Glutamatergic neuron (in vitro differentiated cells): Measurements from ENCODE around the gene NSG1. TPM values are rescaled to one million over a fixed set of nuclear protein-coding genes. Genes with fewer than 3 reads are reported as not detected.

Experiments
- DNase-seq: peaks from one replicate; pipeline ENCODE4 v3.0.0; 2022
- H3K27ac Mint-ChIP-seq: one replicate; pipeline ENCODE4 v1.8.0; 2020; ENCODE audit warnings: mild to moderate bottlenecking, mixed read lengths, inconsistent platforms; ENCODE audit not compliant: unreplicated experiment
- H3K27me3 Mint-ChIP-seq: one replicate; pipeline ENCODE4 v1.8.0; 2020; ENCODE audit warnings: mild to moderate bottlenecking, moderate library complexity, mixed read lengths, inconsistent platforms; ENCODE audit not compliant: unreplicated experiment
- H3K36me3 Mint-ChIP-seq: one replicate; pipeline ENCODE4 v1.8.0; 2020; ENCODE audit warnings: mild to moderate bottlenecking, mixed read lengths, inconsistent platforms; ENCODE audit not compliant: unreplicated experiment
- H3K4me1 Mint-ChIP-seq: one replicate; pipeline ENCODE4 v1.8.0; 2020; ENCODE audit warnings: mild to moderate bottlenecking, low read depth, mixed read lengths, inconsistent platforms; ENCODE audit not compliant: unreplicated experiment
- H3K4me3 Mint-ChIP-seq: one replicate; pipeline ENCODE4 v1.8.0; 2020; ENCODE audit warnings: mild to moderate bottlenecking, mixed read lengths, inconsistent platforms; ENCODE audit not compliant: unreplicated experiment
- H3K9me3 Mint-ChIP-seq: one replicate; pipeline ENCODE4 v1.8.0; 2020; ENCODE audit warnings: mild to moderate bottlenecking, moderate library complexity, mixed read lengths, inconsistent platforms; ENCODE audit not compliant: unreplicated experiment
- total RNA-seq: library from RNA; stranded (reverse); fragmentation: NEBNext Ultra II Directional; extraction: Animal tissue kit (Norgen Biotek cat#: 25700); gene quantifications from one replicate; pipeline ENCODE4 v1.2.1, GENCODE V29; 2021; ENCODE audit not compliant: unreplicated experiment
- TF ChIP-seq, protein P1 (sequence below): fragments of 200-600 bp; sonication (generic); IDR thresholded peaks from one replicate; pipeline ENCODE4 v1.5.0; 2021; ENCODE audit not compliant: partially characterized antibody, unreplicated experiment

NSG1 gene
- total RNA-seq, 1 donor from 2014 or later: 208 TPM

DNA sequence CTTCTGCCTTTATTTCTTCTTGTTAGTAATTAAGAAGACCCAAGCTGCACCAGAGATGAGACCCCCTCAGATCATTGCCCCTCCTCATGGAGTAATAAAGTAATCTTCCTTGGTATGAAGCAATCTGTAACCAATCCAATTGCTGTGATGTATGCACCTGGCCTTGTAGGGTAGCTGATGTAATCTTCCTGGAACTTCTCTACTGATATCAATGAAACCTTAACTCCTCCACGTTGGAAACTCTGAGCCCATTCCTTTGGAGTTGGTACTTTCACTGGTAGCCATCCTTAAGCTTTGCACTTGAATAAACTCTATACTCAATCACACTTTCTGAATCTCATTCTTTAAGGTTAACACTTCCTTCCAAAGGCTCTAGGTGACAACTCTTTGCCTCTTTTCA lies 31.6 kb upstream of the NSG1 start:
- H3K9me3 Mint-ChIP-seq: no peaks in the 10 kb centered on the region
- TF ChIP-seq, protein P1, sequence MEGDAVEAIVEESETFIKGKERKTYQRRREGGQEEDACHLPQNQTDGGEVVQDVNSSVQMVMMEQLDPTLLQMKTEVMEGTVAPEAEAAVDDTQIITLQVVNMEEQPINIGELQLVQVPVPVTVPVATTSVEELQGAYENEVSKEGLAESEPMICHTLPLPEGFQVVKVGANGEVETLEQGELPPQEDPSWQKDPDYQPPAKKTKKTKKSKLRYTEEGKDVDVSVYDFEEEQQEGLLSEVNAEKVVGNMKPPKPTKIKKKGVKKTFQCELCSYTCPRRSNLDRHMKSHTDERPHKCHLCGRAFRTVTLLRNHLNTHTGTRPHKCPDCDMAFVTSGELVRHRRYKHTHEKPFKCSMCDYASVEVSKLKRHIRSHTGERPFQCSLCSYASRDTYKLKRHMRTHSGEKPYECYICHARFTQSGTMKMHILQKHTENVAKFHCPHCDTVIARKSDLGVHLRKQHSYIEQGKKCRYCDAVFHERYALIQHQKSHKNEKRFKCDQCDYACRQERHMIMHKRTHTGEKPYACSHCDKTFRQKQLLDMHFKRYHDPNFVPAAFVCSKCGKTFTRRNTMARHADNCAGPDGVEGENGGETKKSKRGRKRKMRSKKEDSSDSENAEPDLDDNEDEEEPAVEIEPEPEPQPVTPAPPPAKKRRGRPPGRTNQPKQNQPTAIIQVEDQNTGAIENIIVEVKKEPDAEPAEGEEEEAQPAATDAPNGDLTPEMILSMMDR: no peak
- no peaks in the 10 kb centered on the region for H3K36me3 Mint-ChIP-seq
- no peaks in the 10 kb centered on the region for H3K27me3 Mint-ChIP-seq
- DNase-seq: no peak
- H3K4me3 Mint-ChIP-seq: no peak overlapping the region
- no peak overlapping the region for H3K27ac Mint-ChIP-seq
- no peaks in the 10 kb centered on the region for H3K4me1 Mint-ChIP-seq

DNA sequence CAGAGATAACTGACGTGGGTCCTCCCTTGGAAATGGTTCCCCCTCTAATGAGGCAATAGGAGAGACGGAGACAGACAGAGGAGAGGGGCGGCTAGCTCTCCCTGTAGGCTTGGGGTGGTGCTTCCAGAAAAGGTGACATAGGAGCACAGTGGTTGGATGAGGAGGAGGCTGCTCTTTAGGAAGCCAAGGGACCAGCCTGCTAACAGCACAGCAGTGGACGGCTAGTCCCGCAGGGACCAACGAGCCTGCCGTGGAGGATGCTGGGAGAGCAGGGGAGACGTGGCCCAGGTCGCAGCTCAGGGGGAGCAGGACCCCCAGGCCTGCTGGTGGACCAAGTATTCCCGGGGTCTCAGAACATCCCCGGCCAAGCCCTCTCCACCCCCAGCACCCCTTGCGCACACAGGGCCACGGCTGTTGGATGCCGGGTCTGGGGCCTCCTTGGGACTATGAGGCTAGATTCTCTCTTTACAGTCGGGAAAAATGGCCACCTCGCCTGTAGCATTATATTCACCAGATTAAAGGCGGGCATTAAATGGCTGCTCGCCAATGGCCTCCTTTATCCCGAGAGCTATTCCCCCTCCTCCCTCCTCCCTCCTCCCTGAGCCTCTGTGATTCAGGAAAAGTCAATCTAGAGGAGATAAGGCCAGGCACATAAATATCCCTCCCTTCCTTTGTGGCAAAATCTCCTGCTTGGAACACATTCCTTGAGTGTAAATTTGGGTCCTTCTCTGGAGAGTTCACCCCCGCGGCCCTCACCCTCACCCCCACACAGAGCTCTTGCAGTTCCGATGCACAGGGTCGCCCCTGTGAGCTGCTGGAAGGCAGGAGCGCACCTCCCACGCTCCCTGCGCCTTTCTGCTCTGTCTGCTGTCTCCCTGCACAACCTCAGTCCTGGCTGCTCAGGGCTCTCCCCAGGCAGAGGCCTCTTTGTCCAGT lies 30.5 kb upstream of the NSG1 start:
- Mint-ChIP-seq H3K9me3 (no peaks in the 10 kb centered on the region), H3K27me3 (no peaks in the 10 kb centered on the region), H3K27ac (no peak overlapping the region), H3K4me1 (no peaks in the 10 kb centered on the region), H3K36me3 (no peaks in the 10 kb centered on the region), H3K4me3 (no peak overlapping the region)
- TF ChIP-seq, protein P1: no peak
- no peak for DNase-seq

DNA sequence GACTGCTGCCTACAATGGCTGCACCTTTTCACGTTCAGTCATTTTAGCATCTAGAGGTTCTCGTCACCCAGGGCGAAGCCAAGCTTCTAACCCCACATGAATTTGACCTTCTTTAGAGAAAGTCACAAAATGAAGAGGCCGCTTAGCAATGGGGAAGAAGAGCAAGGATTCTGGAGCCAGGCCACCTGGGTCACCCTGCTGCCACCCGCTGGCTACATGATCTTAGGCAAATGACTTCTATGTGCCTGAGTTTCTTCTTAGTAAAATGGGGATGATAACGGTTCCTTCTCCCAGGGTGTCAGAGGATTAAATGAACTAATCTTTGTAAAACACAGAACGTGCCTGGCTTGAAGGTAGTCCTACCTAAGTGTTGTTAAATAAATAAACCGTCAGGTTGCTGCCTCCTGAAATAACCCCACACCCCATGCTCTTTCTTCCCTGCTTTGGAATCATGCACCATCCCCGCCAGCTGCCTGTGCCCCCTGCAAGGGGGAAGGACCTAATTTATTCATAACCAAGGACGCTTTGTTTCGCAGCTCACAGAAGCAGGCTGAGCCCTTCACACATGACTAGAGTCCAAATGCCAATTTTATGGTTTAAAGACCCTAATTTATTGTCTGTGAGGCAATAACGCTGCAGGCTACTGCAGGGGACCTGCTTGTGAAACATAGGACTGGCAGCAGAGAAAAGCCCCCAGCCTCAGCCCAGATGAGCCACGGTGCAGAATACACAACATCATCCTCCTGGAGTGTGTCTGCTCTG lies 28.6 kb upstream of the NSG1 start:
- no peaks in the 10 kb centered on the region for H3K27me3 Mint-ChIP-seq
- H3K27ac Mint-ChIP-seq: no peak overlapping the region
- no peak overlapping the region for H3K4me3 Mint-ChIP-seq
- H3K9me3 Mint-ChIP-seq: no peaks in the 10 kb centered on the region
- no peaks in the 10 kb centered on the region for H3K4me1 Mint-ChIP-seq
- TF ChIP-seq, protein P1: no peak
- no peaks in the 10 kb centered on the region for H3K36me3 Mint-ChIP-seq
- no peak for DNase-seq

DNA sequence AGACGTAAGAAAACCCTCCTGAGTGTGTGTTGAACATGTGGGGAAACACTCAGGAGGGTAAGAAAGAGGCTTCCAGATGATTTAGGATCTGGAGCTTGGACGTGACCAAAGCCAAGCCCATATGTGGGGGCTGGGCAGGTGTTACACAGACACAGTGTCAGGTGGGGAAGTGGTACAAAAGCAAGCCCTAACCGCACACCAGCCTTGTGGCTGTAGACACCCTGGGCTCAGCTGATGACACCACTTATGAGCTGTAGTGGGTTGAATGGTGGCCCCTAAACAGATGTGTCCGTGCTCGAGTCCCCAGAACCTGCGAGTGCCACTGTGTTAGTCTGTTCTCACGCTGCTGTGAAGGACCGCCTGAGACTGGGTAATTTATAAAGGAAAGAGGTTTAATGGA lies 25.0 kb upstream of the NSG1 start:
- TF ChIP-seq, protein P1: no peak
- peaks cover 2% of the 10 kb centered on the region for H3K27me3 Mint-ChIP-seq
- no peak for DNase-seq
- H3K27ac Mint-ChIP-seq: no peak overlapping the region
- peaks cover 16% of the 10 kb centered on the region for H3K36me3 Mint-ChIP-seq
- peaks cover 7% of the 10 kb centered on the region for H3K9me3 Mint-ChIP-seq
- no peaks in the 10 kb centered on the region for H3K4me1 Mint-ChIP-seq
- no peak overlapping the region for H3K4me3 Mint-ChIP-seq
